Measurements from ENCODE around the gene LRTM2. TPM values are rescaled to one million over a fixed set of nuclear protein-coding genes. Genes with fewer than 3 reads are reported as not detected.
A peak's percentile ranks its signal among the peaks of the same experiment; 100 is the strongest.

LRTM2 gene
- total RNA-seq, 2 donors from 2014 or later, result not detected

DNA sequence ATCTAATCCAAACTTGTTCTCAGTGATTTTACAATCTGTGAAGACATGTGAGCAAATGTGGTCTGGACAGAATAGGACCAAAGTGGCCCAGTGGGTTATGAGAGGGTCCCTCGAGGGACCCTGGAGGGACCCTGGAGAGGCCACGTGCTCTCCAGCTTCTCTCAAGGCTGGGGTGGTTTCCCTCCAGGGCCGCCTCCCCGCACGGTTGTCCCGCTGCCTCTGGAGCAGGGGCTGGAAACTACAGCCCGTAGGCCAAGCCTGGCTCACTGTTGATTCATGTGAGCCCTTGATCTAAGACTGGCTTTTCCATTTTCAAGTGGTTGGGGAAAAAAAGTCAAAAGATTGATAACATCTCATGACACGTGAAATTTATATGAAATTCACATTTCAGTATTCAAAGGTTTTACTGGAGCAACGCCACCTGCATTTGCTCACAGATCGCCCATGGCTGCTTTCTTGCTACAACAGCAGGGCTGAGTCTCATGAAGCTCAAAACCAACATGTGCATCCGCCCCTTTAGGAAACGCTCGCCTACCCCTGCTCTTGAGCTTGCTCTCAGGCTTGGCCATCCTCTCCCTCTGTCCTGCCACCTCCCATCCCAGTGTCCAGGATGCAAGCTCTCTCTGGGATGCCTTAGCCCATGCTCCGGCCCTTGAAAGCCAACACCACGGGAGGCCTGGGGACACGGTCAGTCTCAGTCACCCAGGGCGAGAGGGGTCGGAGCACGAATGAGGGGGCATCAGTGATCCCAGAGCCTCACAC lies 12.1 kb upstream of the LRTM2 start:
- Histone ChIP-seq H3K9me3 (no peaks in the 10 kb centered on the region), H3K27ac (no peak overlapping the region), H3K4me3 (no peak overlapping the region), H3K36me3 (no peaks in the 10 kb centered on the region), H3K27me3 (no peaks in the 10 kb centered on the region), H3K9ac (ENCODE audit: low read depth in 2 of 2, low read length in 2 of 2) (no peak overlapping the region), H3K4me1 (no peaks in the 10 kb centered on the region)
- intact Hi-C loops (cut with DNase I), result loop anchor here (5.0 kb wide), 1 partner anchor 119 kb away; no protein-coding TSS in a partner anchor
- DNase-seq, result no peak
- TF ChIP-seq, protein P1, sequence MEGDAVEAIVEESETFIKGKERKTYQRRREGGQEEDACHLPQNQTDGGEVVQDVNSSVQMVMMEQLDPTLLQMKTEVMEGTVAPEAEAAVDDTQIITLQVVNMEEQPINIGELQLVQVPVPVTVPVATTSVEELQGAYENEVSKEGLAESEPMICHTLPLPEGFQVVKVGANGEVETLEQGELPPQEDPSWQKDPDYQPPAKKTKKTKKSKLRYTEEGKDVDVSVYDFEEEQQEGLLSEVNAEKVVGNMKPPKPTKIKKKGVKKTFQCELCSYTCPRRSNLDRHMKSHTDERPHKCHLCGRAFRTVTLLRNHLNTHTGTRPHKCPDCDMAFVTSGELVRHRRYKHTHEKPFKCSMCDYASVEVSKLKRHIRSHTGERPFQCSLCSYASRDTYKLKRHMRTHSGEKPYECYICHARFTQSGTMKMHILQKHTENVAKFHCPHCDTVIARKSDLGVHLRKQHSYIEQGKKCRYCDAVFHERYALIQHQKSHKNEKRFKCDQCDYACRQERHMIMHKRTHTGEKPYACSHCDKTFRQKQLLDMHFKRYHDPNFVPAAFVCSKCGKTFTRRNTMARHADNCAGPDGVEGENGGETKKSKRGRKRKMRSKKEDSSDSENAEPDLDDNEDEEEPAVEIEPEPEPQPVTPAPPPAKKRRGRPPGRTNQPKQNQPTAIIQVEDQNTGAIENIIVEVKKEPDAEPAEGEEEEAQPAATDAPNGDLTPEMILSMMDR (IDR thresholded peaks at IDR 0.05), result no peak

DNA sequence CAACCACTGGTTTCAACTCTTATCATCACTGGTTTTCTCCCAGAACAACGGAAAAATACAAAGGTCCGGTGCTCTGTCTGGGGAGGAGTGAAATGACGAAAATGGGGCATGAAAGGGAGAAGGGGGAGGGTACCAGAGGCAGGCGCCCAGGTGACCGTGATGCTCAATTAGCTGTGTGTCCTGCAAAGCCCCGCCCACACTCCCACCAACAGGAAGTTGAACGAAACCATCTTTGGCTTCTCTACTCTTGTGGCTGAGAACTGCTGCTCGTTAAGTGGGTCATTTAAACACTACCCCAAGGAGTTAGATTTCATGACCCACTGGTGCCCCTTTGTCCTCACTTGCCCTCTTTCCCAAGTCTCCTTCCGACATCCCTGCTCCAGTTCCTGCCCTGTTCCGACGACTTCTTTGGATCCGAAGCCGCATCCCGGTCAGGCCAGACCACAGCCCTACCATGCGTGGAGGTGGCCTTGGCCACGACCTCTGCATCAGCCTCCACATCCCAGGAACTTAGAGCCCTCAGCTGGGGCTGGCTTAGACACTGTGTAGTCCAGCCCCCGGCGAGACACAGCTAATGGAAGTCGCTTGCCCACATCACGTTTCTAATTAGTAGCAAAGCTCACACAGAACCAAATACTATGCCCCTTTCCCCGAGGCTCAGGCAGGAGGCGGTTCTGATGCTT lies 11.4 kb upstream of the LRTM2 start:
- no peaks in the 10 kb centered on the region for H3K36me3 ChIP-seq
- DNase-seq, result no peak
- H3K27me3 ChIP-seq, result no peaks in the 10 kb centered on the region
- H3K4me1 ChIP-seq, result no peaks in the 10 kb centered on the region
- H3K9me3 ChIP-seq, result no peaks in the 10 kb centered on the region
- H3K27ac ChIP-seq, result no peak overlapping the region
- no peak overlapping the region for H3K4me3 ChIP-seq
- H3K9ac ChIP-seq (ENCODE audit: low read depth in 2 of 2, low read length in 2 of 2), result no peak overlapping the region
- intact Hi-C loops (cut with DNase I), result loop anchor here (5.0 kb wide), 1 partner anchor 118 kb away; no protein-coding TSS in a partner anchor
- TF ChIP-seq, protein P1 (IDR thresholded peaks at IDR 0.05), result no peak

DNA sequence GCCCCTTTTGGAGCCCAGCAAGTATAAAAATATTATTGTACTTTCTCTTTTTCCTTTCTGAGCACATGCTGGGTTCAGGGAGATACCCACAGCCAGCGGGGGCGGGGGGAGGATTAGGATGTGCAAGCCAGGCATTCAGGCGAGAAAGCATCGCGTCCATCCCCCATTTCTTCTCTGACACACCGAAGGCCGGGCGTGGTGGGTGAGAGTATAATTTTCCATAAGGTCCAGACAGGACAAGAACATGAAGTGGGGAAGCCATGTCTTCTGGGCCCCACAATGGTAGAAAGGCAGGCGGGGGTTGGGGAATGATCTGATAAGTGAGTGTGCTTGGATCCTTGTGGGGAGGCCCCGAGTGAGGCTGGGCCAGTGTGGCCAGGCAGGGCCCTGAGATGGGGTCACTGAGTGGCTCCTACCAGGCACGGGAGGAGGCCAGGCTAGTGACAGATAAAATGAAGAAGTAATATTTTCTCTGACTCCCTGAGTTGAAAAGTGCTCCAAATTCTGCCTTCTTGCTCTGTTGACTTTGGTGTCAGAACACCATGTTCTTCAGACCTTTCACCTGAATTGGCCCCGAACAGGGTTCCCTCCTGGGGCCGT lies 10.7 kb upstream of the LRTM2 start:
- DNase-seq, result no peak
- no peak overlapping the region for H3K9ac ChIP-seq (ENCODE audit: low read depth in 2 of 2, low read length in 2 of 2)
- H3K36me3 ChIP-seq, result no peaks in the 10 kb centered on the region
- no peaks in the 10 kb centered on the region for H3K4me1 ChIP-seq
- no peak overlapping the region for H3K27ac ChIP-seq
- TF ChIP-seq, protein P1 (IDR thresholded peaks at IDR 0.05), result no peak
- no peaks in the 10 kb centered on the region for H3K27me3 ChIP-seq
- no peak overlapping the region for H3K4me3 ChIP-seq
- intact Hi-C loops (cut with DNase I), result loop anchor here (5.0 kb wide), 1 partner anchor 118 kb away; no protein-coding TSS in a partner anchor
- no peaks in the 10 kb centered on the region for H3K9me3 ChIP-seq

DNA sequence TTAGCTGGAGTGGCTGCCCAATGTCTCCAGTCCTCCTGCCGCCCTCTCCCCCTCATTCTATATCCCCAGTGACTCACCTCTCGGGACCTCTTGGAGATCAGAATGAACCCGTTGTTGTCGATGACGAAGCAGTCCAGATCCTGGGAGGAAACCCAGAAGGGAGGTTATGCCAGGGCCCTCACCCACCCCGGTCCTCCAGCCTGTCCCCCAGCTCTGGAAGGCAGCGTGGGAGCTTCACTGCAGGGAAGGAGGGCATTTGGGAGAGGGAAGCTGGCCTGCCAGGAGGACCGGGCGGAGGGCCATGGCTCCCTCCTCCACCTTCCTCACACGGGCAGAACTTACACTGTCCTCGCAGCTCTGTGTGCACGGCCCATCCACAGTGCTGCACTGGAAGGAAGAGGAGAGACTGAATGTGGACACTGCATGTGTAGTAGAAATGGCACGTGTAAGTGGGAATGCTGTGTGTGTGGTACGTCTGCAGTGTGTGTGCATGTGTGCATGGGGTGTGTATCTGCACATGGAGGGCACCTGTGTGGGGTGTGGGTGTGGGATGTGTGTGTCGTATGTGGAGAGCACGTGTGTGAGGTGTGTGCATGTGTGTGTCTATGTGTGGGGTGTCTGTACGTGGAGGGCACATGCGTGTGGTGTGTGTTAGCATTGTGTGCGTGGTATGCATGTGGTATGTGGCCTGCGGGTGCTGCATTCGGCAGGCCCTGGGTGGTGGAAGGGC lies 10.0 kb upstream of the LRTM2 start:
- DNase-seq, result no peak
- no peak overlapping the region for H3K27ac ChIP-seq
- H3K27me3 ChIP-seq, result no peaks in the 10 kb centered on the region
- TF ChIP-seq, protein P1 (IDR thresholded peaks at IDR 0.05), result no peak
- H3K4me1 ChIP-seq, result no peaks in the 10 kb centered on the region
- H3K36me3 ChIP-seq, result no peaks in the 10 kb centered on the region
- H3K9me3 ChIP-seq, result no peaks in the 10 kb centered on the region
- intact Hi-C loops (cut with DNase I), result no loop called here
- no peak overlapping the region for H3K4me3 ChIP-seq
- no peak overlapping the region for H3K9ac ChIP-seq (ENCODE audit: low read depth in 2 of 2, low read length in 2 of 2)

DNA sequence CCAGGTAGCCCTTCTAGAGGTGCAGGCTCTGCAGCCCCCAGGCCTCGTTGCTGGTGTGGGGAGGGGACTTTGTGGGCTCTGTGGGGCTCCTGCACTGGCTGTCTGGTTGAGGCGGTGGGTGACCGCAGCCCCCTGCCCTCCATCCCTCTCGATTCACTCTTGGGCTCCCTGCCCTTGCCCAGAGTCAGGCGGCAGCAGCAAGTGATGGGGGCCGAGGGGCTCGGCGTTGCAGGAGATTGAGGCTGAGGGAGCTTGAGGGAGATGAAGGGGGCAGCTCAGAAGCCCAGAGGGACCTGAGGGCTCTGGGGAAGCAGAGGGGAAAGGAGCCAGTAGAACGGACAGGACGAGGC lies 9.5 kb upstream of the LRTM2 start:
- Histone ChIP-seq H3K9me3 (no peaks in the 10 kb centered on the region), H3K4me1 (no peaks in the 10 kb centered on the region), H3K27me3 (no peaks in the 10 kb centered on the region), H3K9ac (ENCODE audit: low read depth in 2 of 2, low read length in 2 of 2) (peak overlapping the region in 1 of 2 donors; percentile 8), H3K4me3 (no peak overlapping the region), H3K36me3 (no peaks in the 10 kb centered on the region), H3K27ac (no peak overlapping the region)
- DNase-seq, result no peak
- TF ChIP-seq, protein P1 (IDR thresholded peaks at IDR 0.05), result no peak
- intact Hi-C loops (cut with DNase I), result no loop called here

All from colonic mucosa (tissue), 4 donors.